Transverse colon (tissue), 4 donors: ENCODE results near the gene NANS. TPM values are rescaled to one million over a fixed set of nuclear protein-coding genes. Genes with fewer than 3 reads are reported as not detected.

Experiments
- DNase-seq: peaks from one replicate; pipeline ENCODE4 v3.0.0-alpha.2; 2019
- H3K27ac ChIP-seq, 4 donors: fragments of 200-600 bp; sonication (generic); 2 replicates each; pipeline ENCODE4 v1.5.1; 2016 to 2018; ENCODE audit warnings: inconsistent platforms in 4 of 4
- H3K27me3 ChIP-seq: fragments of 200-600 bp; sonication (generic); 2 replicates; pipeline ENCODE4 v1.5.1; 2017; ENCODE audit warnings: inconsistent platforms
- H3K36me3 ChIP-seq, 4 donors: fragments of 200-600 bp; sonication (generic); 2 replicates each; pipeline ENCODE4 v1.5.1; 2017 to 2019; ENCODE audit warnings: inconsistent platforms in 4 of 4
- H3K4me1 ChIP-seq, 4 donors: fragments of 200-600 bp; sonication (generic); 2 replicates each; pipeline ENCODE4 v1.5.1; 2017 to 2020; ENCODE audit warnings: inconsistent platforms in 4 of 4
- H3K4me3 ChIP-seq, 4 donors: fragments of 200-600 bp; sonication (generic); 1 replicate in 1 of 4; 2 replicates in 3 of 4; pipeline versions ENCODE4 v1.5.1 to v1.6.1; 2017 to 2019; ENCODE audit warnings: inconsistent platforms in 4 of 4
- H3K9me3 ChIP-seq, 2 donors: fragments of 200-600 bp; sonication (generic); 2 replicates each; pipeline ENCODE4 v1.5.1; 2017 to 2019; ENCODE audit warnings: inconsistent platforms in 2 of 2
- EP300 ChIP-seq: sonication (generic); formaldehyde crosslinking; IDR thresholded peaks from one replicate; pipeline ENCODE4 v1.6.1; 2017; ENCODE audit warnings: antibody characterized with exemption, low read depth
- POLR2A ChIP-seq: fragments of 450-650 bp; IDR thresholded peaks from one replicate; pipeline ENCODE4 v1.6.1; 2016; ENCODE audit warnings: antibody characterized with exemption, mild to moderate bottlenecking, moderate library complexity
- POLR2AphosphoS5 ChIP-seq, 3 donors: sonication (generic); formaldehyde crosslinking; IDR thresholded peaks; one replicate each; pipeline ENCODE4 v1.6.1; 2016; ENCODE audit warnings: antibody characterized with exemption in 3 of 3
- WGBS, 2 donors: methylation state at CpG; one replicate each; pipeline ENCODE4 v1.1.5; 2018; ENCODE audit warnings: low coverage in 1 of 2; 5-methylcytosine and 5-hydroxymethylcytosine counted together
- in situ Hi-C, 4 donors: fragments of 200-750 bp; cut with MboI; loops; one replicate each; pipeline versions ENCODE4 v1.15.0 to v1.15.1; 2017; ENCODE audit warnings: low sequenced_read_pairs in 3 of 4, low pct_ligation_motif_present in 1 of 4, low pct_unique_long_range_greater_than_20kb in 1 of 4
- intact Hi-C: fragments of 100-400 bp; cut with DNase I; formaldehyde crosslinking; loops from one replicate; pipeline ENCODE4 v1.15.1; 2023; ENCODE audit warnings: low total_unique reads
- total RNA-seq, 4 donors: library from RNA; depleted of rRNA; stranded (reverse); fragments of >200 nt; gene quantifications; one replicate each; pipeline ENCODE4 v1.1.0, GENCODE V29; 2016
- TF ChIP-seq, protein P1 (sequence below), 5 experiments: fragments of 200-600 bp in 3 of 5; fragments of 450-650 bp in 2 of 5; sonication (generic) in 3 of 5; IDR thresholded peaks; 1 replicate in 2 of 5; 2 replicates in 3 of 5; pipeline ENCODE4 v1.5.1; 2016 to 2017; ENCODE audit warnings: antibody characterized with exemption in 5 of 5, inconsistent platforms in 3 of 5, mild to moderate bottlenecking in 2 of 5, moderate library complexity in 1 of 5

The NANS gene
- total RNA-seq, 4 donors from 2014 or later, result 86.6 to 319 (median 269) TPM

DNA sequence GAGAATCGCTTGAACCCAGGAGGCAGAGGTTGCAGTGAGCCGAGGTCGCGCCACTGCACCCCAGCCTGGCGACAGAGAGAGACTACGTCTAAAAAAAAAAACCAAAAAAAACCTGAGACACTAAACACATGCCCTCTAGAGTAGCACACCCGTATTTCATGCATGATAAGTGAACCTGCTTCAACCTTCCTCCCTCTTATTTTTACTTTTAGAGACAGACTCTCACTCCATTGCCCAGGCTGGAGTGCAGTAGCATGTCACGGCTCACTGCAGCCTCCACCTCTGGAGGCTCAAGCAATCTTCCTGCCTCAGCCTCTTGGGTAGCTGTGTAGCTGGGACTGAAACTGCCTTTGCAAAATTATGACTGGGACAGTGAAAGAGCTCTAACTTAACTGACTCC is 17.6 kb upstream of the NANS start:
- in situ Hi-C loops, result loop anchor here in 2 of 4 donors (10.0 to 25.0 kb wide), 2 partner anchors 114 to 127 kb away; partner anchors contain the start of gene TRMO (in 2 of the 2)
- H3K27ac ChIP-seq, result no peak overlapping the region
- peaks cover 0 to 12% (median 8%) of the 10 kb centered on the region in 4 donors for H3K4me1 ChIP-seq
- no peak for DNase-seq
- no peaks in the 10 kb centered on the region for H3K36me3 ChIP-seq
- no peaks in the 10 kb centered on the region for H3K27me3 ChIP-seq
- H3K9me3 ChIP-seq, result no peaks in the 10 kb centered on the region
- intact Hi-C loops, result loop anchor here (10.0 kb wide), 1 partner anchor 54 kb away; the partner anchor contains the start of gene ANP32B
- WGBS, 2 donors, result 67 to 74% methylated on average over 7 to 8 of the region's 8 CpGs
- no peak for TF ChIP-seq POLR2AphosphoS5 (IDR thresholded peaks at IDR 0.05)
- TF ChIP-seq POLR2A, result no peak
- TF ChIP-seq, protein P1, sequence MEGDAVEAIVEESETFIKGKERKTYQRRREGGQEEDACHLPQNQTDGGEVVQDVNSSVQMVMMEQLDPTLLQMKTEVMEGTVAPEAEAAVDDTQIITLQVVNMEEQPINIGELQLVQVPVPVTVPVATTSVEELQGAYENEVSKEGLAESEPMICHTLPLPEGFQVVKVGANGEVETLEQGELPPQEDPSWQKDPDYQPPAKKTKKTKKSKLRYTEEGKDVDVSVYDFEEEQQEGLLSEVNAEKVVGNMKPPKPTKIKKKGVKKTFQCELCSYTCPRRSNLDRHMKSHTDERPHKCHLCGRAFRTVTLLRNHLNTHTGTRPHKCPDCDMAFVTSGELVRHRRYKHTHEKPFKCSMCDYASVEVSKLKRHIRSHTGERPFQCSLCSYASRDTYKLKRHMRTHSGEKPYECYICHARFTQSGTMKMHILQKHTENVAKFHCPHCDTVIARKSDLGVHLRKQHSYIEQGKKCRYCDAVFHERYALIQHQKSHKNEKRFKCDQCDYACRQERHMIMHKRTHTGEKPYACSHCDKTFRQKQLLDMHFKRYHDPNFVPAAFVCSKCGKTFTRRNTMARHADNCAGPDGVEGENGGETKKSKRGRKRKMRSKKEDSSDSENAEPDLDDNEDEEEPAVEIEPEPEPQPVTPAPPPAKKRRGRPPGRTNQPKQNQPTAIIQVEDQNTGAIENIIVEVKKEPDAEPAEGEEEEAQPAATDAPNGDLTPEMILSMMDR (IDR thresholded peaks at IDR 0.05), result no peak
- TF ChIP-seq EP300, result no peak
- no peak overlapping the region for H3K4me3 ChIP-seq

DNA sequence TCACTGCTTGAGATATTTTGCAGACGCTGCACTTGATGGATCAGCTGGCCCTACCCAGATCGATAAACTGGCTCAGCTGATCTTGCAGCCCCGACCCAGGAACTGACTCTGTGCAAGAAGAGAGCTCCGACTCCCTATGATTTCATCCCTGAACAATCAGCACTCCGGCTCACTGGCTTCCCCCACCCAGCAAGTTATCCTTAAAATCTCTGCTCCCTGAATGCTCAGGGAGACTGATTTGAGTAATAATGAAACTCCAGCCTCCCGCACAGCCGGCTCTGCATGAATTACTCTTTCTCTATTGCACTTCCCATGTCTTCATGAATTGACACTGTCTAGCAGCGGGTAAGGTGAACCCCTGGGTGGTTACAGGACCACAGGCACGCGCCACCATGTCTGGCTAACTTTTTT is 16.9 kb upstream of the NANS start:
- WGBS, 2 donors, result 46% methylated on average over 10 of the region's 10 CpGs; no CpG with 5 or more reads in 1 of the 2 donors

DNA sequence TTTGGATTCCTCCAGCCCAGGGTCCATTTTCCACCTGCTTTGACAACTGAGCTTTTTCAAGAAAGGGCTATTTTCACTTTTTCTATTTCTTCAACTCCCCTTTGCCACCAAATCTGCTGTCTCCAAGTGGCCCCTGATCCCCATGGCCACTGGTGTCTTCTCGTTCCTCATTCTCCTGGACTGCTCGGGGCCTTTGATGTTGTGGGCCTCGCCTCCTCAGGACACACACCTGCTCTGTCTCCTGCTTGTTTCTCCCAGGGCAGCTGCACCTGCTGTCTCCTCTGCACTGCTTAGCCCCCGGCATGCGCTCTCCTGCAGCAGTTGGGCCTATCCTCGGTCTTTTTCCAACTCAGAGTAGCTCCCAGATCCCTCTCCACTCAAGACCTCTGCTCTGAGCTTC is 16.3 kb upstream of the NANS start:
- WGBS, 2 donors, result 61 to 70% methylated on average over 5 to 6 of the region's 6 CpGs
- in situ Hi-C loops, result loop anchor here in 1 of 4 donors (25.0 kb wide), 1 partner anchor 128 kb away; the partner anchor contains the start of gene TRMO
- no peak for DNase-seq
- Histone ChIP-seq H3K9me3 (no peaks in the 10 kb centered on the region), H3K27ac (no peak overlapping the region), H3K4me3 (no peak overlapping the region), H3K4me1 (peaks cover 0 to 10% (median 4%) of the 10 kb centered on the region in 4 donors), H3K36me3 (no peaks in the 10 kb centered on the region), H3K27me3 (no peaks in the 10 kb centered on the region)
- TF ChIP-seq EP300, result no peak
- no peak for TF ChIP-seq POLR2A
- no peak for TF ChIP-seq POLR2AphosphoS5 (IDR thresholded peaks at IDR 0.05)
- TF ChIP-seq, protein P1 (IDR thresholded peaks at IDR 0.05), result no peak
- intact Hi-C loops, result no loop called here

More for the DNA sequence above, 16.9 kb upstream of the NANS start:
- intact Hi-C loops, result loop anchor here (10.0 kb wide), 1 partner anchor 55 kb away; the partner anchor contains the start of gene ANP32B
- H3K4me3 ChIP-seq, result no peak overlapping the region
- peaks cover 0 to 10% (median 7%) of the 10 kb centered on the region in 4 donors for H3K4me1 ChIP-seq
- TF ChIP-seq POLR2A (no peak), POLR2AphosphoS5 (IDR thresholded peaks at IDR 0.05) (no peak), EP300 (no peak)
- TF ChIP-seq, protein P1 (IDR thresholded peaks at IDR 0.05), result no peak
- in situ Hi-C loops, result loop anchor here in 2 of 4 donors (10.0 to 25.0 kb wide), 2 partner anchors 115 to 127 kb away; partner anchors contain the start of gene TRMO (in 2 of the 2)
- H3K27me3 ChIP-seq, result no peaks in the 10 kb centered on the region
- H3K36me3 ChIP-seq, result no peaks in the 10 kb centered on the region
- DNase-seq, result no peak
- H3K9me3 ChIP-seq, result no peaks in the 10 kb centered on the region
- H3K27ac ChIP-seq, result no peak overlapping the region

DNA sequence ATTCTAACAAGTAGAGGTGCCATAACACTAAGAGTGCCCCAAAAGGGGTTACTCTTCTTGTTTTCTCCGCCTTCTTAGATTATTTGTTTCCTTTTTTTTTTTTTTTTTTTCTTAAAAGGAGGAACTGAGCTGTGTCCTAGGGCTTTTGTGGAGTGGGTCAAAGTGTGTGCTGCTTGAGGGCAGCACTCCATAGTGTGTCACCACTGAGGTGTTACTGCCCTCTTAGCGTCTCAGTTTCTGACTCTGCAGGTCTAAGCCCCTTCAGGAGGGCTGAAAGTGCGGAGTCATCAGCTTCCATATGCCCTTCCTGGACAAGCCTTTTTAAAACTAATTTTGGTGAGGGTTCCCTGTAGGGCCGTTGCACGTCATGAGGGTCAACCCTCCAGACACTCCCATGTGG is 12.6 kb upstream of the NANS start:
- in situ Hi-C loops, result loop anchor here in 1 of 4 donors (25.0 kb wide), 1 partner anchor 132 kb away; the partner anchor contains the start of gene TRMO
- whole genome bisulfite sequencing, 2 donors, result 83 to 89% methylated on average over 3 to 5 of the region's 5 CpGs
- DNase-seq, result no peak

More for the DNA sequence above, 12.6 kb upstream of the NANS start:
- H3K27ac ChIP-seq, result no peak overlapping the region
- no peaks in the 10 kb centered on the region for H3K36me3 ChIP-seq
- no peak overlapping the region for H3K4me3 ChIP-seq
- intact Hi-C loops, result no loop called here
- H3K4me1 ChIP-seq, result peaks cover 0 to 5% (median 0%) of the 10 kb centered on the region in 4 donors
- TF ChIP-seq, protein P1 (IDR thresholded peaks at IDR 0.05), result no peak
- TF ChIP-seq POLR2AphosphoS5 (IDR thresholded peaks at IDR 0.05), result no peak
- no peak for TF ChIP-seq POLR2A
- no peak for TF ChIP-seq EP300
- no peaks in the 10 kb centered on the region for H3K9me3 ChIP-seq
- H3K27me3 ChIP-seq, result no peaks in the 10 kb centered on the region
